ENCODE data around the gene SPTLC1. TPM values are rescaled to one million over a fixed set of nuclear protein-coding genes. Genes with fewer than 3 reads are reported as not detected.

Gene SPTLC1
- total RNA-seq, 2 donors from 2014 or later = 34.9 to 36.1 TPM

- WGBS, 2 donors = 91 to 97% methylated on average over 1 of the region's 1 CpG
- ATAC-seq = no peak
- Histone ChIP-seq H3K27ac (no peak overlapping the region), H3K27me3 (no peaks in the 10 kb centered on the region), H3K4me3 (no peak overlapping the region), H3K4me1 (no peaks in the 10 kb centered on the region), H3K36me3 (replicated peaks in 1 of 2; ENCODE audit: insufficient read depth in 1 of 2, low read depth in 2 of 2) (peaks cover 16 to 27% of the 10 kb centered on the region in 2 donors), H3K9me3 (no peaks in the 10 kb centered on the region)
- TF ChIP-seq POLR2A (IDR thresholded peaks at IDR 0.05) = no peak
- TF ChIP-seq, protein P1, sequence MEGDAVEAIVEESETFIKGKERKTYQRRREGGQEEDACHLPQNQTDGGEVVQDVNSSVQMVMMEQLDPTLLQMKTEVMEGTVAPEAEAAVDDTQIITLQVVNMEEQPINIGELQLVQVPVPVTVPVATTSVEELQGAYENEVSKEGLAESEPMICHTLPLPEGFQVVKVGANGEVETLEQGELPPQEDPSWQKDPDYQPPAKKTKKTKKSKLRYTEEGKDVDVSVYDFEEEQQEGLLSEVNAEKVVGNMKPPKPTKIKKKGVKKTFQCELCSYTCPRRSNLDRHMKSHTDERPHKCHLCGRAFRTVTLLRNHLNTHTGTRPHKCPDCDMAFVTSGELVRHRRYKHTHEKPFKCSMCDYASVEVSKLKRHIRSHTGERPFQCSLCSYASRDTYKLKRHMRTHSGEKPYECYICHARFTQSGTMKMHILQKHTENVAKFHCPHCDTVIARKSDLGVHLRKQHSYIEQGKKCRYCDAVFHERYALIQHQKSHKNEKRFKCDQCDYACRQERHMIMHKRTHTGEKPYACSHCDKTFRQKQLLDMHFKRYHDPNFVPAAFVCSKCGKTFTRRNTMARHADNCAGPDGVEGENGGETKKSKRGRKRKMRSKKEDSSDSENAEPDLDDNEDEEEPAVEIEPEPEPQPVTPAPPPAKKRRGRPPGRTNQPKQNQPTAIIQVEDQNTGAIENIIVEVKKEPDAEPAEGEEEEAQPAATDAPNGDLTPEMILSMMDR (IDR thresholded peaks at IDR 0.05) = no peak
- DNase-seq = no peak
- intact Hi-C loops (cut with DNase I) = no loop called here
Observed at GRCh38 chr9:92042260-92042659, 73.0 kb downstream of the SPTLC1 start.

DNA sequence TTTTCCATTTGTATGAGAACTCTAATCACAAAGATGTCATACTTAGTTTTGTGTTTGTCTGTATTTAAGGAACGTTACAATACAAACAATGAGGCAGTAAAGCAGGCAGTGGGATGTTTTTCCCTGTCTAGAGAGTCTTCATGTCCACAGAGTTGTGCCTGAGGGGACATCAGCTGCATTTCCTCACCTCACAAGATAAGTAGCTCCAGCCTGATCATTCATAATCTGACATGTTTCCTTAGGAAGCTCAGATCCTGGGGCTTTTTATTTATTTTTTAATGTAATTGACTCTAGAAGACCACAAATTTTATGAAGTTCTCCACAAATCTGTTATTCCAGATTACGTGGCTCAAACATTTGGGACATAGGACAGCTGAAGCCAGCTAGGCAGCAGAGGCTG is 78.5 kb downstream of the SPTLC1 start:
- no peaks in the 10 kb centered on the region for H3K9me3 ChIP-seq
- H3K36me3 ChIP-seq (replicated peaks in 1 of 2; ENCODE audit: insufficient read depth in 1 of 2, low read depth in 2 of 2) = peaks cover 0 to 22% of the 10 kb centered on the region in 2 donors
- WGBS, 2 donors = 90 to 95% methylated on average over 2 of the region's 2 CpGs
- intact Hi-C loops (cut with DNase I) = no loop called here
- ATAC-seq = no peak
- no peak overlapping the region for H3K27ac ChIP-seq
- no peak for DNase-seq
- H3K4me1 ChIP-seq = no peaks in the 10 kb centered on the region
- no peaks in the 10 kb centered on the region for H3K27me3 ChIP-seq
- no peak overlapping the region for H3K4me3 ChIP-seq
- TF ChIP-seq, protein P1 (IDR thresholded peaks at IDR 0.05) = no peak
- no peak for TF ChIP-seq POLR2A (IDR thresholded peaks at IDR 0.05)

DNA sequence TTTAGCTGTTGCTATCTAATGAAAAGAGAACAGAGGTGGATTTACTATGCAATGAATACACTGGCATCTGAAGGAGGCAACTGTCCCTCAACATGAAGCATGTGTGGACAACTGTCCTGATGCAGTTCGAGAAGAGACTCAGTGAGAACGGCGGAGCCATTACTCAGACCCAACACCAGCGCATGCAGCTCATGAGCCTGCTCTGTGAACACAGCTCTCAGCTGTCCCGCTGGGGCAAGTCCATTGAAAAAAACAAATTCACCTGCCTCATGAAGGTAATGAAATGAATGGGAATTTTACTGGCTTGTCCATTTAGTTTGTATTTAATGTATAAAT is 78.8 kb downstream of the SPTLC1 start:
- H3K36me3 ChIP-seq (replicated peaks in 1 of 2; ENCODE audit: insufficient read depth in 1 of 2, low read depth in 2 of 2) = peaks cover 0 to 22% of the 10 kb centered on the region in 2 donors
- intact Hi-C loops (cut with DNase I) = no loop called here

GRCh38 chr9:92035687-92036410 is 79.4 kb downstream of the SPTLC1 start:
- H3K36me3 ChIP-seq (replicated peaks in 1 of 2; ENCODE audit: insufficient read depth in 1 of 2, low read depth in 2 of 2) = peaks cover 0 to 22% of the 10 kb centered on the region in 2 donors
- H3K4me1 ChIP-seq = no peaks in the 10 kb centered on the region
- H3K9me3 ChIP-seq = no peaks in the 10 kb centered on the region
- no peaks in the 10 kb centered on the region for H3K27me3 ChIP-seq
- no peak for TF ChIP-seq POLR2A (IDR thresholded peaks at IDR 0.05)
- TF ChIP-seq, protein P1 (IDR thresholded peaks at IDR 0.05) = no peak
- WGBS, 2 donors = 76 to 92% methylated on average over 12 of the region's 12 CpGs
- H3K4me3 ChIP-seq = no peak overlapping the region
- ATAC-seq = peak; percentile 24
- DNase-seq = peak in 1 of 4 donors; percentile 27
- H3K27ac ChIP-seq = no peak overlapping the region
- intact Hi-C loops (cut with DNase I) = no loop called here

More for the DNA sequence above, 78.8 kb downstream of the SPTLC1 start:
- 89 to 90% methylated on average over 5 of the region's 5 CpGs for WGBS, 2 donors
- H3K4me1 ChIP-seq = no peaks in the 10 kb centered on the region
- DNase-seq (no peak), ATAC-seq (no peak)
- H3K27me3 ChIP-seq = no peaks in the 10 kb centered on the region
- H3K27ac ChIP-seq = no peak overlapping the region
- no peak overlapping the region for H3K4me3 ChIP-seq
- no peaks in the 10 kb centered on the region for H3K9me3 ChIP-seq
- TF ChIP-seq, protein P1 (IDR thresholded peaks at IDR 0.05) = no peak
- TF ChIP-seq POLR2A (IDR thresholded peaks at IDR 0.05) = no peak

GRCh38 chr9:92035146-92035545 is 80.1 kb downstream of the SPTLC1 start:
- no peaks in the 10 kb centered on the region for H3K27me3 ChIP-seq
- ATAC-seq = no peak
- H3K27ac ChIP-seq = no peak overlapping the region
- 72 to 74% methylated on average over 4 of the region's 4 CpGs for WGBS, 2 donors
- TF ChIP-seq POLR2A (IDR thresholded peaks at IDR 0.05) = no peak
- TF ChIP-seq, protein P1 (IDR thresholded peaks at IDR 0.05) = no peak
- no peak for DNase-seq
- intact Hi-C loops (cut with DNase I) = no loop called here
- no peaks in the 10 kb centered on the region for H3K4me1 ChIP-seq
- no peaks in the 10 kb centered on the region for H3K9me3 ChIP-seq
- H3K4me3 ChIP-seq = no peak overlapping the region
- peaks cover 0 to 22% of the 10 kb centered on the region in 2 donors for H3K36me3 ChIP-seq (replicated peaks in 1 of 2; ENCODE audit: insufficient read depth in 1 of 2, low read depth in 2 of 2)

Measured in body of pancreas (tissue), 4 donors.